IMR-90 (cell line): ENCODE measurements around the gene TTC19. TPM values are rescaled to one million over a fixed set of nuclear protein-coding genes. Genes with fewer than 3 reads are reported as not detected.
A peak's percentile ranks its signal among the peaks of the same experiment; 100 is the strongest.

Source experiments
- ATAC-seq: fragments of 200-7000 bp; cut with Tn5 transposase; 2 replicates; pipeline ENCODE4 v1.9.1; 2020; ENCODE audit warnings: low read depth, mild to moderate bottlenecking, moderate library complexity
- BruUV-seq: library from RNA; stranded (reverse); fragments of 400-500 nt; replicated peaks from 2 replicates; lab custom pipeline; 2021; lab: Mats Ljungman, UMichigan
- CTCF ChIA-PET: fragments of 300-600 bp; formaldehyde crosslinking; extraction: SDS; loops from one replicate; lab custom pipeline; 2021; ENCODE audit warnings: antibody characterized with exemption; lab: Yijun Ruan, JAX
- POLR2A ChIA-PET: fragments of 300-600 bp; sonication (Branson Sonifier 250); formaldehyde crosslinking; loops from one replicate; lab custom pipeline; 2022; ENCODE audit warnings: antibody characterized with exemption; ENCODE audit not compliant: unreplicated experiment; lab: Charles Lee
- DNase-seq: peaks from one replicate; pipeline ENCODE4 v3.0.0; 2013
- H2AFZ ChIP-seq: replicated peaks from 2 replicates; pipeline ENCODE3; 2013; ENCODE audit warnings: low read length, mild to moderate bottlenecking; ENCODE audit not compliant: poor library complexity
- H2AK5ac ChIP-seq: 2 replicates; pipeline ENCODE4 v1.6.1; 2013; ENCODE audit warnings: low read depth, low read length, inconsistent platforms
- H2AK9ac ChIP-seq: replicated peaks from 2 replicates; pipeline ENCODE3; 2013; ENCODE audit warnings: mild to moderate bottlenecking, low read depth, low read length, moderate library complexity; ENCODE audit not compliant: poor library complexity
- H2BK120ac ChIP-seq: 2 replicates; pipeline ENCODE4 v1.6.1; 2013; ENCODE audit warnings: low read depth, low read length, inconsistent platforms
- H2BK15ac ChIP-seq: 3 replicates; pipeline ENCODE4 v1.6.1; 2013; ENCODE audit warnings: low read depth, low read length, inconsistent platforms
- H2BK20ac ChIP-seq: 2 replicates; pipeline ENCODE4 v1.6.1; 2013; ENCODE audit warnings: low read depth, mild to moderate bottlenecking, inconsistent platforms, low read length, moderate library complexity
- H2BK5ac ChIP-seq: 2 replicates; pipeline ENCODE4 v1.6.1; 2013; ENCODE audit warnings: mild to moderate bottlenecking, low read depth, low read length, inconsistent platforms; ENCODE audit not compliant: poor library complexity, severe bottlenecking
- H3K14ac ChIP-seq: replicated peaks from 2 replicates; pipeline ENCODE4 v1.6.1; 2013; ENCODE audit warnings: low read depth, low read length, inconsistent platforms
- H3K18ac ChIP-seq: 2 replicates; pipeline ENCODE4 v1.6.1; 2013; ENCODE audit warnings: low read depth, low read length, control low read depth
- H3K23ac ChIP-seq: 2 replicates; pipeline ENCODE4 v1.6.1; 2013; ENCODE audit warnings: low read depth, low read length, inconsistent platforms
- H3K27ac ChIP-seq: 2 replicates; pipeline ENCODE4 v1.5.1; 2013; ENCODE audit warnings: mild to moderate bottlenecking, control low read depth, low read length; ENCODE audit not compliant: insufficient read depth
- H3K27me3 ChIP-seq: 2 replicates; pipeline ENCODE4 v1.6.1; 2013; ENCODE audit warnings: low read length; ENCODE audit not compliant: control insufficient read depth, insufficient read depth
- H3K36me3 ChIP-seq: 2 replicates; pipeline ENCODE4 v1.6.1; 2013; ENCODE audit warnings: low read length, mixed read lengths; ENCODE audit not compliant: control insufficient read depth, insufficient read depth
- H3K4ac ChIP-seq: 2 replicates; pipeline ENCODE4 v1.6.1; 2013; ENCODE audit warnings: low read depth, low read length, inconsistent platforms
- H3K4me1 ChIP-seq: 2 replicates; pipeline ENCODE4 v1.6.1; 2013; ENCODE audit warnings: low read length, mixed read lengths; ENCODE audit not compliant: control insufficient read depth, insufficient read depth
- H3K4me2 ChIP-seq: 2 replicates; pipeline ENCODE4 v1.6.1; 2013; ENCODE audit warnings: low read depth, mild to moderate bottlenecking, control low read depth, low read length, moderate library complexity
- H3K4me3 ChIP-seq: 2 replicates; pipeline ENCODE4 v1.5.1; 2013; ENCODE audit warnings: low read depth, mild to moderate bottlenecking, control low read depth, low read length, moderate library complexity; ENCODE audit not compliant: insufficient read depth
- H3K56ac ChIP-seq: 2 replicates; pipeline ENCODE4 v1.6.1; 2013; ENCODE audit warnings: low read length, inconsistent platforms; ENCODE audit not compliant: insufficient read depth; ENCODE audit errors: extremely low read depth
- H3K79me1 ChIP-seq, 2 experiments: 2 replicates each; pipeline ENCODE4 v1.6.1; 2013; ENCODE audit warnings: low read length in 2 of 2, inconsistent platforms in 1 of 2, low read depth in 1 of 2
- H3K9ac ChIP-seq: 2 replicates; pipeline ENCODE4 v1.6.1; 2013; ENCODE audit warnings: low read depth, low read length, control low read depth
- H3K9me1 ChIP-seq: 2 replicates; pipeline ENCODE4 v1.6.1; 2013; ENCODE audit warnings: low read length, inconsistent platforms; ENCODE audit not compliant: insufficient read depth
- H3K9me3 ChIP-seq: 2 replicates; pipeline ENCODE4 v1.6.1; 2013; ENCODE audit warnings: low read length; ENCODE audit not compliant: control insufficient read depth, insufficient read depth
- H4K20me1 ChIP-seq: 2 replicates; pipeline ENCODE4 v1.6.1; 2013; ENCODE audit warnings: low read length, inconsistent platforms; ENCODE audit not compliant: insufficient read depth
- H4K5ac ChIP-seq: 2 replicates; pipeline ENCODE4 v1.6.1; 2013; ENCODE audit warnings: mild to moderate bottlenecking, low read depth, low read length, control low read depth
- H4K8ac ChIP-seq, 2 experiments: 2 replicates each; pipeline ENCODE4 v1.6.1; 2013; ENCODE audit warnings: low read depth in 2 of 2, low read length in 2 of 2, control low read depth in 1 of 2, inconsistent platforms in 1 of 2
- H4K91ac ChIP-seq: 2 replicates; pipeline ENCODE4 v1.6.1; 2013; ENCODE audit warnings: low read depth, low read length, inconsistent platforms; ENCODE audit not compliant: insufficient read depth
- BHLHE40 ChIP-seq: fragments of 150-350 bp; IDR thresholded peaks from 2 replicates; pipeline ENCODE4 v1.6.1; 2016; ENCODE audit warnings: mild to moderate bottlenecking, low read depth, low read length
- CEBPB ChIP-seq: IDR thresholded peaks from 2 replicates; pipeline ENCODE4 v1.6.1; 2012; ENCODE audit warnings: low read depth, low read length, improper control_type of control experiment
- CHD1 ChIP-seq: IDR thresholded peaks from 2 replicates; pipeline ENCODE4 v1.6.1; 2012; ENCODE audit warnings: low read depth, low read length, improper control_type of control experiment
- CTCF ChIP-seq: conservative IDR thresholded peaks from 2 replicates; pipeline ENCODE4 v1.5.1; 2012; ENCODE audit warnings: mild to moderate bottlenecking, low read depth, low read length, improper control_type of control experiment
- FOS ChIP-seq: fragments of 150-350 bp; IDR thresholded peaks from 2 replicates; pipeline ENCODE4 v1.6.1; 2016; ENCODE audit warnings: low read depth, low read length
- MAFK ChIP-seq: IDR thresholded peaks from 2 replicates; pipeline ENCODE4 v1.6.1; 2012; ENCODE audit warnings: low read depth, low read length, improper control_type of control experiment
- MAZ ChIP-seq: IDR thresholded peaks from 2 replicates; pipeline ENCODE4 v1.6.1; 2012; ENCODE audit warnings: low read depth, mild to moderate bottlenecking, low read length, improper control_type of control experiment, moderate library complexity, borderline replicate concordance
- NFE2L2 ChIP-seq: fragments of 150-350 bp; IDR thresholded peaks from 2 replicates; pipeline ENCODE4 v1.6.1; 2016; ENCODE audit warnings: low read depth, mild to moderate bottlenecking, low read length
- RAD21 ChIP-seq: IDR thresholded peaks from 2 replicates; pipeline ENCODE4 v1.6.1; 2012; ENCODE audit warnings: low read length, improper control_type of control experiment
- RFX5 ChIP-seq: IDR thresholded peaks from 2 replicates; pipeline ENCODE4 v1.8.0; 2012; ENCODE audit warnings: low read depth, mild to moderate bottlenecking, low read length, moderate library complexity
- WGBS, 2 experiments: methylation state at CpG; one replicate each; pipeline versions ENCODE4 v1.1.5 to v1.1.7; 2013; ENCODE audit warnings: missing lambda C conversion rate in 2 of 2; ENCODE audit not compliant: insufficient read length in 1 of 2; ENCODE audit errors: extremely low coverage in 2 of 2; 5-methylcytosine and 5-hydroxymethylcytosine counted together
- dilution Hi-C: fragments of 300-500 bp; cut with HindIII; formaldehyde crosslinking; loops from one replicate; pipeline ENCODE4 v1.14.3; 2018; ENCODE audit warnings: low sequenced_read_pairs; ENCODE audit not compliant: unreplicated experiment
- in situ Hi-C: fragments of 300-500 bp; cut with MboI; formaldehyde crosslinking; loops from 3 replicates; pipeline ENCODE4 v1.14.3; 2019; ENCODE audit warnings: low sequenced_read_pairs, inconsistent platforms, mixed read lengths
- intact Hi-C: fragments of 100-400 bp; cut with micrococcal nuclease; formaldehyde crosslinking; loops from 2 replicates; pipeline ENCODE4 v1.10.0; 2022
- polyA plus RNA-seq, 3 experiments: library from polyadenylated mRNA; depleted of rRNA; stranded (reverse); fragments of >200 nt; gene quantifications; 2 replicates each; pipeline ENCODE4 v1.2.3, GENCODE V29; 2012; ENCODE audit warnings: low replicate concordance in 1 of 3
- total RNA-seq: library from RNA; depleted of rRNA; stranded (reverse); fragments of >200 nt; gene quantifications from 2 replicates; pipeline ENCODE4 v1.2.3, GENCODE V29; 2012
- TF ChIP-seq, protein P1 (sequence below): fragments of 150-350 bp; IDR thresholded peaks from 2 replicates; pipeline ENCODE4 v1.6.1; 2017; ENCODE audit warnings: mild to moderate bottlenecking, antibody characterized with exemption, low read length, low read depth

Gene TTC19
- total and polyA plus RNA-seq, 2 of the 4 experiments (the other 2 are of a cell fraction) = 8.3 to 12.9 TPM

- no peak for TF ChIP-seq CEBPB
Observed at GRCh38 chr17:15965528-15965927, 34.1 kb upstream of the TTC19 start (continued).

- Histone ChIP-seq H2AFZ (peak overlapping the region; percentile 66), H2BK20ac (peak overlapping the region; percentile 46), H3K56ac (no peak overlapping the region), H2AK5ac (peak overlapping the region; percentile 74), H4K91ac (peak overlapping the region; percentile 50), H4K5ac (peak overlapping the region; percentile 41; the same call in 1 of the 2 replicates), H3K36me3 (0 out of 2 replicates have a peak, but pooled peaks cover 1% of the 10 kb centered on the region), H3K9ac (no peak overlapping the region), H3K27me3 (no peaks in the 10 kb centered on the region), H3K14ac (peak overlapping the region; percentile 69), H3K23ac (peak overlapping the region; percentile 87), H3K18ac (peak overlapping the region; percentile 18), H4K8ac (peak overlapping the region; percentile 23 to 81; a peak in 3 of 4 replicates), H3K4me1 (peaks cover 19% of the 10 kb centered on the region), H3K4ac (peak overlapping the region; percentile 74), H3K79me1 (peaks cover 30 to 49% of the 10 kb centered on the region in 2 experiments), H3K4me3 (no peak overlapping the region), H3K4me2 (0 out of 2 replicates have a peak overlapping the region, but pooled peaks have one; percentile 0), H4K20me1 (no peaks in the 10 kb centered on the region), H2BK15ac (0 out of 3 replicates have a peak overlapping the region, but pooled peaks have one; percentile 20), H2BK120ac (peak overlapping the region; percentile 39), H3K9me3 (no peaks in the 10 kb centered on the region), H3K9me1 (peaks cover 31% of the 10 kb centered on the region), H2BK5ac (peak overlapping the region; percentile 12), H3K27ac (peak overlapping the region; percentile 21), H2AK9ac (peak overlapping the region; percentile 67)
- ChIA-PET CTCF (interaction anchor here (0.7 kb wide), 1 partner anchor 17 kb away, joined by 3 read pairs; no protein-coding TSS in a partner anchor), POLR2A (interaction anchor here (0.6 to 0.7 kb wide), 2 partner anchors 16 to 415 kb away, joined by 3 to 5 read pairs; no protein-coding TSS in a partner anchor)
- BruUV-seq = no TSS peak
- intact Hi-C loops = no loop called here
- ATAC-seq (peak; percentile 84), DNase-seq (peak; percentile 35)
- dilution Hi-C loops = no loop called here
- no CpG with 5 or more reads among the region's 13 CpGs for WGBS, 2 experiments
- in situ Hi-C loops = loop anchor here (25.0 kb wide), 1 partner anchor 704 kb away; the partner anchor contains the start of gene PMP22
- TF ChIP-seq CEBPB (no peak), CHD1 (no peak), BHLHE40 (no peak), MAFK (no peak), RFX5 (no peak), FOS (no peak), NFE2L2 (no peak), CTCF (no peak), MAZ (no peak), RAD21 (no peak)
- TF ChIP-seq, protein P1, sequence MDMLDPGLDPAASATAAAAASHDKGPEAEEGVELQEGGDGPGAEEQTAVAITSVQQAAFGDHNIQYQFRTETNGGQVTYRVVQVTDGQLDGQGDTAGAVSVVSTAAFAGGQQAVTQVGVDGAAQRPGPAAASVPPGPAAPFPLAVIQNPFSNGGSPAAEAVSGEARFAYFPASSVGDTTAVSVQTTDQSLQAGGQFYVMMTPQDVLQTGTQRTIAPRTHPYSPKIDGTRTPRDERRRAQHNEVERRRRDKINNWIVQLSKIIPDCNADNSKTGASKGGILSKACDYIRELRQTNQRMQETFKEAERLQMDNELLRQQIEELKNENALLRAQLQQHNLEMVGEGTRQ = no peak
Observed at GRCh38 chr17:15966183-15966878, 33.3 kb upstream of the TTC19 start.
